ENCODE measurements around the gene CAMK2D. TPM values are rescaled to one million over a fixed set of nuclear protein-coding genes. Genes with fewer than 3 reads are reported as not detected.

CAMK2D gene
- total RNA-seq, 1 experiment from 2014 or later: 9.0 TPM

- H3K27me3 ChIP-seq (ENCODE audit: insufficient read depth, low read length): peaks cover 8% of the 10 kb centered on the region; the same call in 1 of the 2 replicates
- H3T11ph ChIP-seq (ENCODE audit: low read length): no peak overlapping the region
- H3K4ac ChIP-seq (ENCODE audit: low read depth, low read length): no peak overlapping the region
- Mint-ChIP-seq H3K36me3 (ENCODE audit: insufficient read depth in 1 of 3, low read depth in 3 of 3) (no peaks in the 10 kb centered on the region), H3K9me3 (no peaks in the 10 kb centered on the region; a peak in 2 of 5 replicates), H3K27ac (no peak overlapping the region), H3K27me3 (ENCODE audit: low read depth) (peaks cover 15% of the 10 kb centered on the region), H3K4me3 (peak overlapping the region; percentile 87 to 92), H3K4me1 (peaks cover 31 to 33% of the 10 kb centered on the region in 2 experiments)
- H3K18ac ChIP-seq (ENCODE audit: insufficient read length, low read depth, low read length): no peak overlapping the region
- no peak overlapping the region for H2AFZ ChIP-seq (ENCODE audit: low read length)
- peak overlapping the region; percentile 36; the same call in 1 of the 2 replicates for H3K14ac ChIP-seq (ENCODE audit: insufficient read depth, low read length)
- no peak overlapping the region for H2BK5ac ChIP-seq (ENCODE audit: insufficient read length, low read length)
- no peaks in the 10 kb centered on the region for H3K4me1 ChIP-seq (ENCODE audit: insufficient read depth, low read length)
- no peak overlapping the region for H3K27ac ChIP-seq (ENCODE audit: insufficient read length, low read depth, low read length)
- H2AK5ac ChIP-seq (ENCODE audit: insufficient read length, low read length): no peak overlapping the region
- no peak overlapping the region for H2BK20ac ChIP-seq (ENCODE audit: low read depth, low read length, poor library complexity, severe bottlenecking)
- no peak overlapping the region for H4K8ac ChIP-seq (replicated peaks; ENCODE audit: insufficient read length, low read depth, low read length)
- TF ChIP-seq, protein P1, sequence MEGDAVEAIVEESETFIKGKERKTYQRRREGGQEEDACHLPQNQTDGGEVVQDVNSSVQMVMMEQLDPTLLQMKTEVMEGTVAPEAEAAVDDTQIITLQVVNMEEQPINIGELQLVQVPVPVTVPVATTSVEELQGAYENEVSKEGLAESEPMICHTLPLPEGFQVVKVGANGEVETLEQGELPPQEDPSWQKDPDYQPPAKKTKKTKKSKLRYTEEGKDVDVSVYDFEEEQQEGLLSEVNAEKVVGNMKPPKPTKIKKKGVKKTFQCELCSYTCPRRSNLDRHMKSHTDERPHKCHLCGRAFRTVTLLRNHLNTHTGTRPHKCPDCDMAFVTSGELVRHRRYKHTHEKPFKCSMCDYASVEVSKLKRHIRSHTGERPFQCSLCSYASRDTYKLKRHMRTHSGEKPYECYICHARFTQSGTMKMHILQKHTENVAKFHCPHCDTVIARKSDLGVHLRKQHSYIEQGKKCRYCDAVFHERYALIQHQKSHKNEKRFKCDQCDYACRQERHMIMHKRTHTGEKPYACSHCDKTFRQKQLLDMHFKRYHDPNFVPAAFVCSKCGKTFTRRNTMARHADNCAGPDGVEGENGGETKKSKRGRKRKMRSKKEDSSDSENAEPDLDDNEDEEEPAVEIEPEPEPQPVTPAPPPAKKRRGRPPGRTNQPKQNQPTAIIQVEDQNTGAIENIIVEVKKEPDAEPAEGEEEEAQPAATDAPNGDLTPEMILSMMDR (conservative IDR thresholded peaks at IDR 0.05): no peak
- no peak overlapping the region for H4K91ac ChIP-seq (ENCODE audit: insufficient read length, low read depth, low read length)
- H3K23ac ChIP-seq (ENCODE audit: insufficient read length, low read depth, low read length): no peak overlapping the region
- peak; percentile 54 for DNase-seq
- H4K20me1 ChIP-seq (ENCODE audit: control insufficient read depth, insufficient read depth, insufficient read length): no peaks in the 10 kb centered on the region
- no peak overlapping the region for H4K5ac ChIP-seq (ENCODE audit: insufficient read length, low read depth, low read length)
- H3K56ac ChIP-seq (ENCODE audit: insufficient read length, low read depth, low read length): no peak overlapping the region
- no peaks in the 10 kb centered on the region for H3K79me1 ChIP-seq (ENCODE audit: insufficient read depth, low read depth, low read length, poor library complexity, severe bottlenecking)
- H2BK12ac ChIP-seq (ENCODE audit: insufficient read length, low read depth, low read length): no peak overlapping the region
- no peaks in the 10 kb centered on the region for H3K9me3 ChIP-seq (ENCODE audit: control insufficient read depth, low read depth, low read length)
- H3K9ac ChIP-seq (ENCODE audit: extremely low read depth, insufficient read length, low read length): peak overlapping the region; percentile 37
- no peaks in the 10 kb centered on the region for H3K79me2 ChIP-seq (ENCODE audit: insufficient read depth, low read length)
- peaks cover 25% of the 10 kb centered on the region for H3K23me2 ChIP-seq (ENCODE audit: insufficient read length, low read depth, low read length, poor library complexity, severe bottlenecking)
- H2BK15ac ChIP-seq (ENCODE audit: low read depth, low read length): no peak overlapping the region
- H3K4me2 ChIP-seq (ENCODE audit: insufficient read depth, insufficient read length, low read length): peak overlapping the region; percentile 95
- H2BK120ac ChIP-seq (ENCODE audit: low read depth, low read length, poor library complexity, severe bottlenecking): no peak overlapping the region
- no CpG with 5 or more reads among the region's 64 CpGs for WGBS (ENCODE audit: extremely low coverage, insufficient read length, low lambda C conversion rate)
Observed at GRCh38 chr4:113760795-113761619, 531 bp downstream of the CAMK2D start.
